Gastroesophageal sphincter (tissue), 3 donors: ENCODE data around the gene XRCC1.

Experiments used
- CTCF ChIP-seq, 4 experiments: fragments of 200-600 bp in 2 of 4; fragments of 450-650 bp in 2 of 4; sonication (generic) in 1 of 4; IDR thresholded peaks; one replicate each; pipeline ENCODE4 v1.5.1; 2017 to 2019; ENCODE audit warnings: antibody characterized with exemption in 4 of 4, mild to moderate bottlenecking in 2 of 4, moderate library complexity in 2 of 4
- POLR2A ChIP-seq, 2 donors: fragments of 450-650 bp; IDR thresholded peaks; one replicate each; pipeline ENCODE4 v1.6.1; 2017; ENCODE audit warnings: antibody characterized with exemption in 2 of 2, mild to moderate bottlenecking in 2 of 2, moderate library complexity in 1 of 2
- POLR2AphosphoS5 ChIP-seq: sonication (generic); formaldehyde crosslinking; IDR thresholded peaks from one replicate; pipeline ENCODE4 v1.6.1; 2017; ENCODE audit warnings: antibody characterized with exemption

GRCh38 chr19:43563816-43564457 lies 11.4 kb downstream of the XRCC1 start:
- TF ChIP-seq CTCF (IDR thresholded peaks at IDR 0.05), result no peak
- no peak for TF ChIP-seq POLR2A (IDR thresholded peaks at IDR 0.05)
- no peak for TF ChIP-seq POLR2AphosphoS5
